A673 (cell line): Measurements from ENCODE around the gene NRIP3. TPM values are rescaled to one million over a fixed set of nuclear protein-coding genes. Genes with fewer than 3 reads are reported as not detected.

Experiments
- BruUV-seq: library from RNA; stranded (reverse); fragments of 400-500 nt; replicated peaks from 2 replicates; lab custom pipeline; 2021; lab: Mats Ljungman, UMichigan
- CTCF ChIA-PET: fragments of 300-600 bp; sonication (Branson Sonifier 250); formaldehyde crosslinking; loops from one replicate; lab custom pipeline; 2022; ENCODE audit warnings: antibody characterized with exemption; lab: Charles Lee
- POLR2A ChIA-PET: fragments of 300-600 bp; sonication (Branson Sonifier 250); formaldehyde crosslinking; loops from one replicate; lab custom pipeline; 2022; ENCODE audit warnings: antibody characterized with exemption; ENCODE audit not compliant: low non-redundant PET; lab: Charles Lee
- DNase-seq: peaks from one replicate; pipeline ENCODE4 v3.0.0-alpha.2; 2015; ENCODE audit warnings: low spot score
- H3K27ac ChIP-seq: fragments of 200-600 bp; sonication (generic); 2 replicates; pipeline ENCODE4 v1.5.1; 2016; ENCODE audit warnings: mixed run types, low read depth, mild to moderate bottlenecking, mixed read lengths, antibody characterized with exemption, low read length; ENCODE audit not compliant: poor library complexity, severe bottlenecking
- H3K27me3 ChIP-seq: fragments of 200-600 bp; sonication (generic); replicated peaks from 2 replicates; pipeline ENCODE4 v1.6.1; 2017; ENCODE audit warnings: mixed run types, low read depth, mild to moderate bottlenecking, mixed read lengths, antibody characterized with exemption, low read length; ENCODE audit not compliant: insufficient read depth, poor library complexity
- H3K36me3 ChIP-seq: fragments of 200-600 bp; sonication (generic); 2 replicates; pipeline ENCODE4 v1.6.1; 2016; ENCODE audit warnings: mixed run types, mild to moderate bottlenecking, mixed read lengths, antibody characterized with exemption, low read length; ENCODE audit not compliant: insufficient read depth, poor library complexity, severe bottlenecking
- H3K4me1 ChIP-seq: fragments of 200-600 bp; sonication (generic); 2 replicates; pipeline ENCODE4 v1.6.1; 2017; ENCODE audit warnings: mixed run types, mild to moderate bottlenecking, mixed read lengths, antibody characterized with exemption, low read length; ENCODE audit not compliant: insufficient read depth, poor library complexity, severe bottlenecking
- H3K4me3 ChIP-seq: fragments of 200-600 bp; sonication (generic); 2 replicates; pipeline ENCODE4 v1.5.1; 2016; ENCODE audit warnings: low read depth, mixed run types, mild to moderate bottlenecking, mixed read lengths, low read length; ENCODE audit not compliant: poor library complexity, severe bottlenecking
- H3K9me3 ChIP-seq: fragments of 200-600 bp; sonication (generic); 2 replicates; pipeline ENCODE4 v1.6.1; 2016; ENCODE audit warnings: mixed run types, low read depth, mild to moderate bottlenecking, mixed read lengths, antibody characterized with exemption, low read length; ENCODE audit not compliant: poor library complexity, severe bottlenecking
- EZH2 ChIP-seq: fragments of 200-600 bp; sonication (generic); IDR thresholded peaks from 2 replicates; pipeline ENCODE4 v1.6.1; 2017; ENCODE audit warnings: borderline replicate concordance, low read depth, mild to moderate bottlenecking, mixed read lengths, antibody characterized with exemption, low read length; ENCODE audit not compliant: poor library complexity, severe bottlenecking
- intact Hi-C: fragments of 100-400 bp; cut with micrococcal nuclease; formaldehyde crosslinking; loops from one replicate; pipeline ENCODE4 v1.10.0; 2022; ENCODE audit not compliant: unreplicated experiment
- total RNA-seq: library from RNA; stranded (reverse); gene quantifications from 2 replicates; pipeline ENCODE4 v1.2.3, GENCODE V29; 2021
- TF ChIP-seq, protein P1 (sequence below): fragments of 300-800, 200-600 bp; sonication (generic); conservative IDR thresholded peaks from 2 replicates; pipeline ENCODE4 v1.5.1; 2017; ENCODE audit warnings: low read depth, mild to moderate bottlenecking, antibody characterized with exemption, low read length, moderate library complexity, mixed read lengths

NRIP3 gene
- total RNA-seq, 1 experiment from 2014 or later = 2.2 TPM

- Histone ChIP-seq H3K4me3 (no peak overlapping the region), H3K27me3 (no peaks in the 10 kb centered on the region), H3K36me3 (no peaks in the 10 kb centered on the region), H3K9me3 (no peaks in the 10 kb centered on the region), H3K27ac (no peak overlapping the region), H3K4me1 (no peaks in the 10 kb centered on the region)
- TF ChIP-seq EZH2 = no peak
- TF ChIP-seq, protein P1, sequence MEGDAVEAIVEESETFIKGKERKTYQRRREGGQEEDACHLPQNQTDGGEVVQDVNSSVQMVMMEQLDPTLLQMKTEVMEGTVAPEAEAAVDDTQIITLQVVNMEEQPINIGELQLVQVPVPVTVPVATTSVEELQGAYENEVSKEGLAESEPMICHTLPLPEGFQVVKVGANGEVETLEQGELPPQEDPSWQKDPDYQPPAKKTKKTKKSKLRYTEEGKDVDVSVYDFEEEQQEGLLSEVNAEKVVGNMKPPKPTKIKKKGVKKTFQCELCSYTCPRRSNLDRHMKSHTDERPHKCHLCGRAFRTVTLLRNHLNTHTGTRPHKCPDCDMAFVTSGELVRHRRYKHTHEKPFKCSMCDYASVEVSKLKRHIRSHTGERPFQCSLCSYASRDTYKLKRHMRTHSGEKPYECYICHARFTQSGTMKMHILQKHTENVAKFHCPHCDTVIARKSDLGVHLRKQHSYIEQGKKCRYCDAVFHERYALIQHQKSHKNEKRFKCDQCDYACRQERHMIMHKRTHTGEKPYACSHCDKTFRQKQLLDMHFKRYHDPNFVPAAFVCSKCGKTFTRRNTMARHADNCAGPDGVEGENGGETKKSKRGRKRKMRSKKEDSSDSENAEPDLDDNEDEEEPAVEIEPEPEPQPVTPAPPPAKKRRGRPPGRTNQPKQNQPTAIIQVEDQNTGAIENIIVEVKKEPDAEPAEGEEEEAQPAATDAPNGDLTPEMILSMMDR = no peak
- intact Hi-C loops = no loop called here
- no peak for DNase-seq
- ChIA-PET CTCF (no interaction called here), POLR2A (no interaction called here)
- BruUV-seq = no TSS peak
These were observed 30.7 kb downstream of the NRIP3 start for GRCh38 chr11:8973121-8973520.

DNA sequence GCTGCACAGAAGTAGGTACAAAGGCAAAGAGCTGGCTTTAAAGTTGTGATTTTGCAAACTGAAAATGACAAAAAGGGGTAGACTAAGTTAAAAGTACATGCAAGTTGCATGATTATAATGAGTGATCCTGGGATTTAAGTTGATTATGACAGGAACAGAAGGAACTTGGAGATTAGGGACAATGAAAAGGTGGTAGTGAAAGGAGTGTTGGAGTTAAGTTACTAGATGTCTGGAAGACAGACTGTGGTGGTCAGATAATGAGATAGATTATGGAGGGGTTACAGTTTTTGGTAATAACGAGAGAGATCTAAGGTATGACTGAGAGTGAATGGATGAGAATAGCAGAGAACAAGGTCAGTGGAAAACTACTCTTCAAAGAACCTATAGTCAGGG is 31.9 kb downstream of the NRIP3 start:
- POLR2A ChIA-PET = no interaction called here
- BruUV-seq = no TSS peak
- Histone ChIP-seq H3K9me3 (no peaks in the 10 kb centered on the region), H3K27ac (no peak overlapping the region), H3K36me3 (no peaks in the 10 kb centered on the region), H3K4me3 (no peak overlapping the region), H3K4me1 (no peaks in the 10 kb centered on the region), H3K27me3 (no peaks in the 10 kb centered on the region)
- CTCF ChIA-PET = no interaction called here
- intact Hi-C loops = no loop called here
- DNase-seq = no peak
- TF ChIP-seq, protein P1 = no peak
- no peak for TF ChIP-seq EZH2

GRCh38 chr11:8971196-8971923 is 32.4 kb downstream of the NRIP3 start:
- POLR2A ChIA-PET = no interaction called here
- Histone ChIP-seq H3K27me3 (no peaks in the 10 kb centered on the region), H3K4me1 (no peaks in the 10 kb centered on the region), H3K27ac (no peak overlapping the region), H3K9me3 (no peaks in the 10 kb centered on the region), H3K4me3 (no peak overlapping the region), H3K36me3 (no peaks in the 10 kb centered on the region)
- no peak for TF ChIP-seq EZH2
- TF ChIP-seq, protein P1 = no peak
- no peak for DNase-seq
- BruUV-seq = no TSS peak
- intact Hi-C loops = no loop called here
- CTCF ChIA-PET = no interaction called here
